Erythroblast (primary cell): ENCODE measurements around the gene TMC3.

Source experiments
- GATA1 ChIP-seq: IDR thresholded peaks from 2 replicates; pipeline ENCODE4 v1.6.1; 2011; ENCODE audit warnings: low read depth, mild to moderate bottlenecking, control low read depth, low read length, moderate library complexity
- POLR2A ChIP-seq: IDR thresholded peaks from 2 replicates; pipeline ENCODE4 v1.6.1; 2011; ENCODE audit warnings: mild to moderate bottlenecking, low read length

DNA sequence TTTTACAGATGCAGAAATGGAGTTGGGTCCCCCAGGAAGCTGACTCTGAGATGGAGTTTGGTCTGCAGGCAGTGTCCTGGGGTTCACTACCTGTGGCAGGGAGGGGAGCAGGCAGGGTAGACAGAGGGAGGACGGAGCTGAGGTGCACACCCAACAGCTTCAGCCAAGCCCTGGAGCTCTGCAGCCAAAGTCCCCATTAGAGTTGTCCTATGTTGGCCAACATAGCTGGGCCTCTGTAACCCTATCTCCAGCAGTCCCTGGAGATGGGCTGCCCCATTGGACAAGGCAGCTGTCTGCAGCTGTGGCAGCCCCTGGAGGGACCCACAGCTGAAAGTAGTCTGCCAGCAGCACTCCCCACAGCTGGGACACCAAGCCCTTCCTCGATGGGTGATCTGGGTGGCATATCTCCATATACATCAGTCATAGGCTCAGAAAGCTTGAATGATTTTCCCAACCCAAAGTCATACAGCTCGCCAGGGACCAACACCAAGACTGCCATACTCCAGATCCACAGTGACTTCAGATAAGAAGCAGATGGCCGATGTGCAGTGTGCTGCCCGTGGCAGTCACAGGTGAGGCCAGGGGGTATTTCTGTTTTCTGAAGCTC, 82.0 kb downstream of the TMC3 start:
- TF ChIP-seq POLR2A (no peak), GATA1 (no peak)
